GOT3 (cell line): ENCODE data around the gene RPL38.

Experiments used
- DNase-seq: peaks from one replicate; lab custom pipeline; 2025; ENCODE audit warnings: mixed read lengths; lab: John Stamatoyannopoulos, UW

Gene RPL38

GRCh38 chr17:74203439-74204240 is at the start of gene RPL38:
TSS of gene RPL38 (plus strand) at chr17:74203678. CDS start at chr17:74203956, 278 bp downstream.
- peak; percentile 85 for DNase-seq

- DNase-seq, result no peak
Observed at GRCh38 chr17:74153821-74154430, 49.6 kb upstream of the RPL38 start.

GRCh38 chr17:74156878-74157277 is 46.6 kb upstream of the RPL38 start:
- DNase-seq, result no peak

- DNase-seq, result no peak
Observed at GRCh38 chr17:74157366-74157765, 46.1 kb upstream of the RPL38 start.

- no peak for DNase-seq
Observed at GRCh38 chr17:74158761-74159160, 44.7 kb upstream of the RPL38 start.

GRCh38 chr17:74159226-74159840 is 44.1 kb upstream of the RPL38 start:
- no peak for DNase-seq

GRCh38 chr17:74160656-74161502 is 42.6 kb upstream of the RPL38 start:
- no peak for DNase-seq

- no peak for DNase-seq
Observed at GRCh38 chr17:74161503-74161875, 42.0 kb upstream of the RPL38 start.

- no peak for DNase-seq
Observed at GRCh38 chr17:74163271-74163821, 40.1 kb upstream of the RPL38 start.

GRCh38 chr17:74163836-74164235 is 39.6 kb upstream of the RPL38 start:
- no peak for DNase-seq

- no peak for DNase-seq
Observed at GRCh38 chr17:74164446-74165045, 38.9 kb upstream of the RPL38 start.

GRCh38 chr17:74165797-74166365 is 37.6 kb upstream of the RPL38 start:
- no peak for DNase-seq

GRCh38 chr17:74170924-74171323 is 32.6 kb upstream of the RPL38 start:
- no peak for DNase-seq

GRCh38 chr17:74172700-74173099 is 30.8 kb upstream of the RPL38 start:
- no peak for DNase-seq

- no peak for DNase-seq
Observed at GRCh38 chr17:74176546-74177001, 26.9 kb upstream of the RPL38 start.

GRCh38 chr17:74177018-74177450 is 26.4 kb upstream of the RPL38 start:
- DNase-seq, result no peak

- DNase-seq, result no peak
Observed at GRCh38 chr17:74179576-74179975, 23.9 kb upstream of the RPL38 start.

GRCh38 chr17:74180336-74180735 is 23.1 kb upstream of the RPL38 start:
- no peak for DNase-seq

GRCh38 chr17:74181341-74181740 is 22.1 kb upstream of the RPL38 start:
- DNase-seq, result no peak

GRCh38 chr17:74182041-74182723 is 21.3 kb upstream of the RPL38 start:
- no peak for DNase-seq
